Diencephalon (tissue), 1 donor: ENCODE results near the gene COL4A1. TPM values are rescaled to one million over a fixed set of nuclear protein-coding genes. Genes with fewer than 3 reads are reported as not detected.

Experiments used
- small RNA-seq: library from RNA; depleted of rRNA; stranded (forward); fragments of <200 nt; gene quantifications from one replicate; pipeline ENCODE3, GENCODE V24; 2014
- total RNA-seq: library from RNA; depleted of rRNA; stranded (reverse); fragments of >200 nt; gene quantifications from one replicate; pipeline ENCODE4 v1.2.3, GENCODE V29; 2014

COL4A1 gene
- total RNA-seq = 91.6 TPM

GRCh38 chr13:110306960-110307766, at the start of gene COL4A1, which contains the start of gene COL4A2:
Gene COL4A1, minus strand, starts transcription at chr13:110307157. Its CDS starts 130 bp downstream, at chr13:110307027.
Gene COL4A2, plus strand, starts transcription at chr13:110307284. Its CDS starts 620 bp downstream, at chr13:110307904.

Small RNA genes within 50 kb of the gene (small RNA-seq; reads per million reads assigned to genes)
- not detected for gene MIR8073

Other genes starting within 250 kb of the COL4A1 start
- gene COL4A2, start 127 bp upstream of the COL4A1 start, total RNA-seq = 69.0 TPM